Measurements from ENCODE around the gene TTC17. TPM values are rescaled to one million over a fixed set of nuclear protein-coding genes. Genes with fewer than 3 reads are reported as not detected.

Gene TTC17
- total RNA-seq, 4 donors from 2014 or later = 157 to 295 (median 248) TPM

- Histone ChIP-seq H3K4me1 (no peaks in the 10 kb centered on the region), H3K36me3 (no peaks in the 10 kb centered on the region), H3K4me3 (no peak overlapping the region), H3K9me3 (no peaks in the 10 kb centered on the region), H3K27ac (no peak overlapping the region), H3K27me3 (no peaks in the 10 kb centered on the region)
- no peak for DNase-seq
- no peak for TF ChIP-seq CTCF (IDR thresholded peaks at IDR 0.05)
- TF ChIP-seq POLR2A (IDR thresholded peaks at IDR 0.05) = no peak
Measured at GRCh38 chr11:43521471-43521870, 162.8 kb downstream of the TTC17 start.

- Histone ChIP-seq H3K9me3 (no peaks in the 10 kb centered on the region), H3K27ac (no peak overlapping the region), H3K4me1 (no peaks in the 10 kb centered on the region), H3K4me3 (no peak overlapping the region), H3K27me3 (no peaks in the 10 kb centered on the region), H3K36me3 (no peaks in the 10 kb centered on the region)
- no peak for DNase-seq
- TF ChIP-seq POLR2A (IDR thresholded peaks at IDR 0.05) (no peak), CTCF (IDR thresholded peaks at IDR 0.05) (no peak)
Measured at GRCh38 chr11:43523632-43524031, 164.9 kb downstream of the TTC17 start.

GRCh38 chr11:43532041-43532440, 173.3 kb downstream of the TTC17 start:
- Histone ChIP-seq H3K4me1 (no peaks in the 10 kb centered on the region), H3K27ac (no peak overlapping the region), H3K27me3 (no peaks in the 10 kb centered on the region), H3K9me3 (no peaks in the 10 kb centered on the region), H3K4me3 (no peak overlapping the region), H3K36me3 (no peaks in the 10 kb centered on the region)
- TF ChIP-seq CTCF (IDR thresholded peaks at IDR 0.05) = no peak
- TF ChIP-seq POLR2A (IDR thresholded peaks at IDR 0.05) = no peak
- no peak for DNase-seq

- Histone ChIP-seq H3K4me3 (no peak overlapping the region), H3K4me1 (no peaks in the 10 kb centered on the region), H3K9me3 (no peaks in the 10 kb centered on the region), H3K27ac (no peak overlapping the region), H3K36me3 (no peaks in the 10 kb centered on the region), H3K27me3 (no peaks in the 10 kb centered on the region)
- no peak for DNase-seq
- no peak for TF ChIP-seq CTCF (IDR thresholded peaks at IDR 0.05)
- TF ChIP-seq POLR2A (IDR thresholded peaks at IDR 0.05) = no peak
Measured at GRCh38 chr11:43537833-43538615, 179.3 kb downstream of the TTC17 start.

GRCh38 chr11:43541993-43542392, 183.3 kb downstream of the TTC17 start:
- no peaks in the 10 kb centered on the region for H3K36me3 ChIP-seq
- H3K4me3 ChIP-seq = no peak overlapping the region
- no peak for DNase-seq
- H3K9me3 ChIP-seq = no peaks in the 10 kb centered on the region
- no peak overlapping the region for H3K27ac ChIP-seq
- TF ChIP-seq POLR2A (IDR thresholded peaks at IDR 0.05) (no peak), CTCF (IDR thresholded peaks at IDR 0.05) (no peak)
- peaks cover 0 to 2% (median 0%) of the 10 kb centered on the region in 4 donors for H3K4me1 ChIP-seq
- no peaks in the 10 kb centered on the region for H3K27me3 ChIP-seq
